Aorta (tissue), 5 donors: Measurements from ENCODE around the gene ALX4. TPM values are rescaled to one million over a fixed set of nuclear protein-coding genes. Genes with fewer than 3 reads are reported as not detected.

ENCODE experiments used
- ATAC-seq: fragments of 200-7000 bp; cut with Tn5 transposase; one replicate; pipeline ENCODE4 v1.9.1; 2022; ENCODE audit warnings: moderate library complexity; ENCODE audit not compliant: low FRiP score
- DNase-seq, 2 donors: peaks; one replicate each; pipeline ENCODE4 v3.0.0-alpha.2; 2020
- H3K27ac ChIP-seq, 2 donors: one replicate each; pipeline ENCODE4 v1.5.1; 2013; ENCODE audit warnings: low read length in 2 of 2, mild to moderate bottlenecking in 2 of 2, moderate library complexity in 2 of 2, control low read depth in 1 of 2, inconsistent platforms in 1 of 2, low read depth in 1 of 2
- H3K27me3 ChIP-seq, 2 donors: one replicate each; pipeline ENCODE4 v1.6.1; 2013; ENCODE audit warnings: control low read depth in 1 of 2, low read length in 1 of 2, mild to moderate bottlenecking in 1 of 2, moderate library complexity in 1 of 2; ENCODE audit not compliant: insufficient read depth in 2 of 2, control insufficient read depth in 1 of 2
- H3K36me3 ChIP-seq, 2 donors: one replicate each; pipeline ENCODE4 v1.6.1; 2013; ENCODE audit warnings: control low read depth in 1 of 2, low read length in 1 of 2, mild to moderate bottlenecking in 1 of 2; ENCODE audit not compliant: insufficient read depth in 2 of 2, control insufficient read depth in 1 of 2
- H3K4me1 ChIP-seq, 2 donors: one replicate each; pipeline ENCODE4 v1.6.1; 2013; ENCODE audit warnings: low read length in 2 of 2, control low read depth in 1 of 2, mild to moderate bottlenecking in 1 of 2, moderate library complexity in 1 of 2; ENCODE audit not compliant: insufficient read depth in 2 of 2, control insufficient read depth in 1 of 2
- H3K4me3 ChIP-seq, 2 donors: one replicate each; pipeline ENCODE4 v1.5.1; 2013; ENCODE audit warnings: low read length in 2 of 2, control low read depth in 1 of 2, mild to moderate bottlenecking in 1 of 2
- H3K9me3 ChIP-seq: one replicate; pipeline ENCODE4 v1.6.1; 2013; ENCODE audit warnings: mild to moderate bottlenecking, low read length; ENCODE audit not compliant: control insufficient read depth
- WGBS, 2 donors: extraction: QIAGEN DNeasy Blood & Tissue Kit; methylation state at CpG; one replicate each; pipeline ENCODE4 v1.1.7; 2013; 5-methylcytosine and 5-hydroxymethylcytosine counted together
- intact Hi-C, 2 donors: fragments of 100-400 bp; cut with DNase I; formaldehyde crosslinking; loops; one replicate each; pipeline versions ENCODE4 v1.14.2 to v1.15.0; 2022
- polyA plus RNA-seq, 2 donors: library from polyadenylated mRNA; stranded (reverse); fragments of 200-250 nt; gene quantifications; one replicate each; pipeline ENCODE4 v1.2.3, GENCODE V29; 2013
- total RNA-seq, 2 donors: library from RNA; stranded (reverse); fragmentation: NEBNext Ultra II Directional; extraction: Animal tissue kit (Norgen Biotek cat#: 25700); gene quantifications; one replicate each; pipeline ENCODE4 v1.2.1, GENCODE V29; 2021
- donor health status: healthy with polysubstance abuse.
- donor health status: Bipolar disorder and iron deficiency.
- donor health status: DM: no; HTN: no; CAD: no.
- donor health status: DM: no; HTN: no; CAD: no.
- donor health status: DM: yes; HTN: yes; CAD: no.

ALX4 gene
- total and polyA plus RNA-seq, 4 donors: 0.06 to 0.13 TPM; not detected in 2

DNA sequence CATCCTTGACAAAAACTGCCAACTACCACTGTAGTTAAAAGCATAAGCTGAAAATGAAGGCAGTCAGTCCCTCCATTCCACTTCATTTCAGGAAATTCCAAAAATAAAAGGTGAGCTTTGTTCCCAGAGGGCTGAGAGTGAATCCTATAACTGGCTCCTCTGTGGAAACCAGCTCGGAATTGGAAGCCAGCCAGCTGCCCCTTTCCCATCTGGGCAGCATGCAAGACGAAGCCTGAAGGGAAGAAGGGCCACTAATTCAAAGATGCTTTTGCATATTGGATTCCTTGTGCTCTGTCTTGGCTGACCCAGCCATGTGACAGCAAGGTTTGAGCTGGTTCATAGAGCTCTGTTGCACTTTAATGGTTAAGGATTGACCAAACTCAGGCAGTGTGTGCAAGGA, 83.4 kb downstream of the ALX4 start:
- Histone ChIP-seq H3K4me1 (no peaks in the 10 kb centered on the region), H3K27me3 (no peaks in the 10 kb centered on the region), H3K9me3 (no peaks in the 10 kb centered on the region), H3K27ac (no peak overlapping the region), H3K4me3 (no peak overlapping the region), H3K36me3 (peaks cover 2% of the 10 kb centered on the region in 2 donors)
- ATAC-seq (no peak), DNase-seq (no peak)
- WGBS, 2 donors: 82 to 83% methylated on average over 2 of the region's 2 CpGs
- intact Hi-C loops: no loop called here

DNA sequence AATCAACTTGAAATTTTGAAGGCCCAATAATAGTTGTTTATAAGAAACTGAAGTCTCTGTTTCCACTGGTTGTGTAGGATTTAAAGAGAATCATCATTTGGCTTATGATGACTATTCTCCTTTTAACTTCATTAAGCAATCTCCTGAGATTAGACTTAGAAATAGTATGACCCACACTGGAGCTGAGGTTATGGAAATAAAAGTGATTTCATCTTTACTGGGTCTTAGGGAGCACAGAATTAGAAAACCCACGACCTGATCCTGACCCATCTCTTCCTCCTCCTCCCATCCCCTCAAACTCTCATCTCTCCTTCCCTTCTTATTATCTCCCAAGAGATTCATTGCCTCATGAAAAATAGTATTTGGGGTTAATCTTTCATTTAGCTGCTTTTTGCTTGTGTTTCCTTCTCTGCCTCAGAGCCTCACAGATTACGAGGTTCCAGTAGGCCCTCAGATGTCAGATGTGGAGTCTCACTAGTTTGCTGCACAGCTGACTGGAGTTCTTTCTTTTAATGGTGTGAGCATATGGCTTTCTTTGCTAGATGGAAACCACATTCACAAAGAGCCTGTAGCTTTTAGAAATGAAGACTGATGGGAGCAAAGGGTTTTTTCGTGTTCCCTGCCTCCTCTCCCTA, 85.0 kb downstream of the ALX4 start:
- intact Hi-C loops: no loop called here
- DNase-seq: no peak
- ATAC-seq: no peak
- Histone ChIP-seq H3K27ac (no peak overlapping the region), H3K36me3 (peaks cover 2 to 4% of the 10 kb centered on the region in 2 donors), H3K4me1 (no peaks in the 10 kb centered on the region), H3K27me3 (no peaks in the 10 kb centered on the region), H3K9me3 (no peaks in the 10 kb centered on the region), H3K4me3 (no peak overlapping the region)
- WGBS, 2 donors: 91 to 93% methylated on average over 3 of the region's 3 CpGs

DNA sequence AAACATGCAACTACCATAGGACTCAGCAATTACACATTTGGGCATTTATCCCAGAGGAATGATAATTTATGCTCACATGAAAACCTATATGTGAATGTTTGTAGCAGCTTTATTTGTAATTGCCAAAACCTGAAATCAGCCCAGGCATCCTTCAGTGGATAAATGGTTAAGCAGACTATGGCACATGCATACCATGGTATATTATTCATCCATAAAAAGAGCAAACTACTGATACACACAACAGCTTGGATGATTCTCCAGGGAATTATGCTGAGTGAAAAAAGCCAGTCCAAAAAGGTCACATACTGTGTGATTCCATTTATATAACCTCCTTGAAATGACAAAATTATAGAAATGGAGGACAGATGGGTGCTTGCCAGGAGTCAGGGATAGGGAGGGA, 86.7 kb downstream of the ALX4 start:
- no peak for DNase-seq
- H3K4me3 ChIP-seq: no peak overlapping the region
- H3K27ac ChIP-seq: no peak overlapping the region
- no peaks in the 10 kb centered on the region for H3K4me1 ChIP-seq
- no peak for ATAC-seq
- H3K36me3 ChIP-seq: peaks cover 2 to 4% of the 10 kb centered on the region in 2 donors
- intact Hi-C loops: no loop called here
- no peaks in the 10 kb centered on the region for H3K9me3 ChIP-seq
- no peaks in the 10 kb centered on the region for H3K27me3 ChIP-seq

DNA sequence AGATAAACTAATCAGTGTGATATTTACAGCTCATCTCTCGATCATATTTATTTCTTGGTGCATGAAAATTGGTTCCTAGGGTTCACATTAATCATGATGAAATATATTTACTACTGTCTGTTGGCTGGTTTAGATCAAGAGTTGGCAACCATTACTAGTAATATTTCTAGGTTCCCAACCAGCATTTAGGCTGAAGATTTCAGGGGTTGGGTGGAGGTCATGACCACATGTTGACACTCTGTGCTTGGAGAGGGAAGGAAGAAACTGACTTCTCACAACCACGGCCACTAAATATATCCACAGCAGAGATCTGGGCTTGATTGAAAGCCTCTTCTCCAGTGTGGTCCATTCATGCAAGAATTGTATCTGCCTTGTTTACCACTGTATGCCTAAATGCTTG, 87.9 kb downstream of the ALX4 start:
- DNase-seq: no peak
- ATAC-seq: no peak

DNA sequence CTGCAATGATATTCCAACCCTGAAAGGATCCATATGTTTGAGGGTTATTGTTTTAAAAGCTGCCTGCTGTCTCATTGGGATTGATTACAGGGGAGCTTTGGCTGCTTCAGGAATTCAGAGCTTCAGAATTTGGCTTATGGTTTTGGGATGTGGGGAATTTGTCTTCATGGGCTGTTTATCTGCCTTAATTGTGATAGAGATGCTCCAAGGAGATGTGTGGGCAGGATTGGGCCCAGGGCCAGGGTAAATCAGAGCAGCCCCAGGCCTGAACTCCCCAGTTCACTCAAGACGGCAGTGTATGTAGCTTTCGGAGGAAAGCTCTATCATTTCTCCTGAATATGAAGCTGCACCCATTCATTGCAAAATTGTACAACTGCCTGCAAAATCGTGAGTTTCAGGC, 88.5 kb downstream of the ALX4 start:
- no peaks in the 10 kb centered on the region for H3K9me3 ChIP-seq

More for the DNA sequence above, 87.9 kb downstream of the ALX4 start:
- 90 to 94% methylated on average over 2 of the region's 2 CpGs for WGBS, 2 donors
- no peak overlapping the region for H3K27ac ChIP-seq
- no peak overlapping the region for H3K4me3 ChIP-seq
- H3K36me3 ChIP-seq: peaks cover 2 to 4% of the 10 kb centered on the region in 2 donors
- no peaks in the 10 kb centered on the region for H3K27me3 ChIP-seq
- intact Hi-C loops: no loop called here
- H3K4me1 ChIP-seq: no peaks in the 10 kb centered on the region
- H3K9me3 ChIP-seq: no peaks in the 10 kb centered on the region

DNA sequence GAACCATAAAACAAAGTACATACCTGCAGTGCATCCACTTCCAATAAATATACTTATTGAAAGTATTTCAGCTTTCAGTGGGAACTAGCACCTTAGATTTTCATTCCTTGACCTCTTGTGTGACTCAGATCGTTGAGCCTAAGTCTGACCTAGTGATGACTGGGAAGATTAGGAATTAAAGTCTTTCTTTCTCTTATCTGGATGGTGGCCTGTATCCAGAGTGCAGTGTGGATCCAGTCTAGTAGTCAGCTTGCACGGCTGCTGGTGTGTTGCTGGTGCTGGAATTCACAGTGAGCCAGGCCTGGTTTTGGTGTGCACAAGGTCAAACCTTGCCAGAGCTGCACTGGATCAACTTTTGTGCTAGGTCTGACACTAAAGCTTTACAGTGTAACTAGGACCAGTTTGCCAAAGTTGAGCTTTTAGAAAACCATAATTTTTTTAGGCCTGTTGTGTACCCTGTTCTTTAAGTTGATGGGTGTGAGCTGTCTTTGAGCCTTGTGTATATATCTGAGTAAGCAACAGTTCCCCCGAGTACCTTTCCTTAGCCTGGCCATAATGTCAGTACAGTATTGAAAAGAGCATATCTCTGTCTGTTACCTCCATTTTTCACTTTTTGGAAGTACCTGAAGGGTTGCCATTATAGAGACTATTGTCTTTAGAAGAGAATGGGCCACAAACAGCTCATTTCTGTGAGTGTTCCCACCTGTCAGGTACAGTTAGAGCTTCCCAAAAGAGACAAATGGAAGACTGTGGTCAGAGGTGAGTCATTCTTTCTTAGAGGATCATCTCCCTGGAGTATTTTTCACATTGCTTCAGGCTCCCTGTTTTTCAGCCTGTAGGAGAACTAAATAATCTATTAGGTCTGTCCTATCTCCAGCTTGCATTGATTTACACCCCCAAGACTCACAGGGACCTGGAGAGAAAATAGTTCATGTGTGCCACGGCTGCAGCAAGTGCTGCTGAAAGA, 89.8 kb downstream of the ALX4 start:
- Histone ChIP-seq H3K36me3 (peaks cover 0 to 2% of the 10 kb centered on the region in 2 donors), H3K4me3 (no peak overlapping the region), H3K4me1 (no peaks in the 10 kb centered on the region), H3K9me3 (no peaks in the 10 kb centered on the region), H3K27ac (no peak overlapping the region), H3K27me3 (no peaks in the 10 kb centered on the region)
- WGBS, 2 donors: 90 to 91% methylated on average over 4 of the region's 4 CpGs
- no peak for DNase-seq
- ATAC-seq: no peak
- intact Hi-C loops: no loop called here

More for the DNA sequence above, 88.5 kb downstream of the ALX4 start:
- DNase-seq (no peak), ATAC-seq (no peak)
- peaks cover under 1 to 4% of the 10 kb centered on the region in 2 donors for H3K36me3 ChIP-seq
- no peaks in the 10 kb centered on the region for H3K27me3 ChIP-seq
- no peaks in the 10 kb centered on the region for H3K4me1 ChIP-seq
- H3K4me3 ChIP-seq: no peak overlapping the region
- intact Hi-C loops: no loop called here
- H3K27ac ChIP-seq: no peak overlapping the region
- WGBS, 2 donors: 77 to 79% methylated on average over 3 of the region's 3 CpGs

DNA sequence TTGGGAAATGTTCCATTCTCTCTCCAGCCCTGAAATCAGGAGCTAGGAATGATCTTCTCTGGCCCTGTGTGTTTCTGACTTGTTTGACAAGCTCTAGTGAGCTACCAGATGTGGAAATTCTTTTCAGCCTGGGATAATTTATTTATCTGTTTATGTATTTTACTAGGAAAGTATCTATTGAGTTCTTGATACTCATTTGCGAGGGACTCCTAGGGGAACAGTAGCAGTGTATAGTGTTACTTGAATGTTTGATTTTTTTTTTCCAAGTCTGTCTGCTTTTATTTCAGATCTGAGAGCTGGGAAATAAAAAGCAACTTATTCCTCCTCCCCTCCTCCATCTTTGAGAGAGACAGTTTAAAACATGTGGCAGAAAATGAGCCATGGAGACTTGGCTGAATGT, 92.5 kb downstream of the ALX4 start:
- Histone ChIP-seq H3K4me1 (no peaks in the 10 kb centered on the region), H3K4me3 (no peak overlapping the region), H3K27ac (no peak overlapping the region), H3K9me3 (no peaks in the 10 kb centered on the region), H3K36me3 (peaks cover 0 to 2% of the 10 kb centered on the region in 2 donors), H3K27me3 (no peaks in the 10 kb centered on the region)
- no peak for ATAC-seq
- WGBS, 2 donors: 95 to 97% methylated on average over 1 of the region's 1 CpG
- DNase-seq: no peak
- intact Hi-C loops: no loop called here

DNA sequence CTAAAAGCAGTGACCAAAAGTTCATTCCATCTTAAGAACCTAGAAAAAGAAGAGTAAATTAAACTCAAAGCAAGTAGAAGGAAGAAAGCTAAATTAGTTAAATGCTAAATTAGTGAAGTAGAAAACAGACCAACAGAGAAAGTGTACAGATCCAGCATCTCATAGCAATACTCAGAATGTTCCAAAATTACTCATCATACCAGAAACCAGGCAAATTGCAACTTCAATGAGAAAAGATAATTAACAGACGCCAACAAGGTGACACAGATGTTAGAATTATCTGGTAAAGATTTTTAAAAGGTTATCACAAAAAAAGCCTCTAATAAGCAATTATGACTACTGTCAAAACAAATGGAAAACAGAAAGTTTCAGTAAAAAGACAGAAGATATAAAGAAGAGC, 96.8 kb downstream of the ALX4 start:
- DNase-seq (no peak), ATAC-seq (no peak)
- no peaks in the 10 kb centered on the region for H3K27me3 ChIP-seq
- intact Hi-C loops: no loop called here
- H3K36me3 ChIP-seq: no peaks in the 10 kb centered on the region
- 98 to 100% methylated on average over 1 of the region's 1 CpG for WGBS, 2 donors
- H3K9me3 ChIP-seq: no peaks in the 10 kb centered on the region
- no peaks in the 10 kb centered on the region for H3K4me1 ChIP-seq
- H3K27ac ChIP-seq: no peak overlapping the region
- H3K4me3 ChIP-seq: no peak overlapping the region

DNA sequence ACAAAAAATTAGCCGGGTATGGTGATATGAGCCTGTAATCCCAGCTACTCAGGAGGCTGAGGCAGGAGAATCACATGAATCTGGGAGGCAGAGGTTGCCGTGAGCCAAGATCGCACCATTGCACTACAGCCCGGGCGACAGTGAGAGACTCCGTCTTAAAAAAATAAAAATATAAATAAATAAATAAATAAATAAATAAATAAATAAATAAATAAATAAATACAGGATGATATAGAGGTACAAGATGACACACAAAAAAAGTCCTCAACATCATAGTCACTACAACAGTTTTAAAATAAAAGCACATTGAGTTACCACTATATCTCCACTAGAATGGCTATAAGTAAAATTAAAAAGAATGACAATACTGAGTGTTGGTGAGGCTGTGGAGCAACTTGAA, 97.8 kb downstream of the ALX4 start:
- H3K9me3 ChIP-seq: no peaks in the 10 kb centered on the region
- H3K36me3 ChIP-seq: no peaks in the 10 kb centered on the region
- H3K27me3 ChIP-seq: no peaks in the 10 kb centered on the region
- WGBS, 2 donors: 98 to 100% methylated on average over 6 of the region's 6 CpGs
- no peaks in the 10 kb centered on the region for H3K4me1 ChIP-seq
- H3K27ac ChIP-seq: no peak overlapping the region
- DNase-seq (no peak), ATAC-seq (no peak)
- H3K4me3 ChIP-seq: no peak overlapping the region
- intact Hi-C loops: no loop called here
